VCaP (cell line): Measurements from ENCODE around the gene CZIB.
"Not testable (repeated sequence)": the region's sequence is repeated elsewhere in the genome, so short reads cannot be mapped to it uniquely, and the experiment has no call there.

Experiments used
- H3K27ac ChIP-seq: fragments of 450-650 bp; 2 replicates; pipeline ENCODE4 v1.5.1; 2017
- TF ChIP-seq, protein P1 (sequence below): fragments of 450-650 bp; conservative IDR thresholded peaks from 2 replicates; pipeline ENCODE4 v1.5.1; 2017; ENCODE audit warnings: mild to moderate bottlenecking, moderate library complexity

CZIB gene

DNA sequence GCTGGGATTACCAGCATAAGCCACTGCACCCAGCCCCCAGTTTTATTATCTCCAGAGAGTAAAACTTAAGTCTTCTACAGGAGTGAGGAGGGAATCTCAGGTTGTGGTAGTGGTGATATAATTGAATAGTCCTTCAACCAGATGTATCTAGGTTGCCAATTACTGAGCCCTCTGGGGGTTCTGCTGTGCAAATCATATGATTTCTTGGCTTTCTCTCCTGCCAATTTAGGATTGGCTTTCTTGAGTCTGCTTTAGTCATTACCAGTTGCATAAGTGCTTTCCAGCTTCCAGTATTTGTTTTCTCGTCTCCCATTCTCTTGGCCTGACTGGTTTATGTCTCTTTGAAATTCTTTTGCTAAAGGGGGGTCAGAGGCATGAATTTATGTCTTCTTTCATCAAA lies 12.7 kb downstream of the CZIB start:
- TF ChIP-seq, protein P1, sequence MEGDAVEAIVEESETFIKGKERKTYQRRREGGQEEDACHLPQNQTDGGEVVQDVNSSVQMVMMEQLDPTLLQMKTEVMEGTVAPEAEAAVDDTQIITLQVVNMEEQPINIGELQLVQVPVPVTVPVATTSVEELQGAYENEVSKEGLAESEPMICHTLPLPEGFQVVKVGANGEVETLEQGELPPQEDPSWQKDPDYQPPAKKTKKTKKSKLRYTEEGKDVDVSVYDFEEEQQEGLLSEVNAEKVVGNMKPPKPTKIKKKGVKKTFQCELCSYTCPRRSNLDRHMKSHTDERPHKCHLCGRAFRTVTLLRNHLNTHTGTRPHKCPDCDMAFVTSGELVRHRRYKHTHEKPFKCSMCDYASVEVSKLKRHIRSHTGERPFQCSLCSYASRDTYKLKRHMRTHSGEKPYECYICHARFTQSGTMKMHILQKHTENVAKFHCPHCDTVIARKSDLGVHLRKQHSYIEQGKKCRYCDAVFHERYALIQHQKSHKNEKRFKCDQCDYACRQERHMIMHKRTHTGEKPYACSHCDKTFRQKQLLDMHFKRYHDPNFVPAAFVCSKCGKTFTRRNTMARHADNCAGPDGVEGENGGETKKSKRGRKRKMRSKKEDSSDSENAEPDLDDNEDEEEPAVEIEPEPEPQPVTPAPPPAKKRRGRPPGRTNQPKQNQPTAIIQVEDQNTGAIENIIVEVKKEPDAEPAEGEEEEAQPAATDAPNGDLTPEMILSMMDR = no peak
- no peak overlapping the region for H3K27ac ChIP-seq

DNA sequence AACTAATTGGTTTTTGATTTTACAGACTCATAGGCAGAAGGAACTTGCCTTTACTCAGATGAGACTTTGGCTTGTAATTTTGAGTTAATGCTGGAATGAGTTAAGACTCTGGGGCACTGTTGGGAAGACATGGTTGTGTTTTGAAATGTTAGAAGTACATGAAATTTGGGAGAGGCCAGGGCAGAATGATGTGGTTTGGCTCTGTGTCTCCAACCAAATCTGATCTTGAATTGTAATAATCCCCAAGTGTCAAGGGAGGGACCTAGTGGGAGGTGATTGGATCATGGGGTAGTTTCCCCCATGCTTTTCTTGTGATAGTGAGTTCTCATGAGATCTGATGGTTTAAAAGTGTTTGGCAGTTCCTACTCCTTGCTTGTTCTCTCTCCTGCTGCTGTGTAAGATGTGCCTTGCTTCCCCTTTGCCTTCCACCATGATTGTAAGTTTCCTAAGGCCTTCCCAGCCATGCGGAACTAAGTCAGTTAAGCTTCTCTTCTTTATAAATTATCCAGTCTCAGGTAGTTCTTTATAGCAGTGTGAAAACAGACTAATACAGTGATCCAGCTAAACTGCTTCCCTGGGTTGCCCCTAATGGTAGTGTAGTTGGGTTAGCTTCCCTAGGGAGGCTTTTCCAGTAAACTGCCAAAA lies 13.6 kb downstream of the CZIB start:
- no peak overlapping the region for H3K27ac ChIP-seq
- TF ChIP-seq, protein P1 = no peak

DNA sequence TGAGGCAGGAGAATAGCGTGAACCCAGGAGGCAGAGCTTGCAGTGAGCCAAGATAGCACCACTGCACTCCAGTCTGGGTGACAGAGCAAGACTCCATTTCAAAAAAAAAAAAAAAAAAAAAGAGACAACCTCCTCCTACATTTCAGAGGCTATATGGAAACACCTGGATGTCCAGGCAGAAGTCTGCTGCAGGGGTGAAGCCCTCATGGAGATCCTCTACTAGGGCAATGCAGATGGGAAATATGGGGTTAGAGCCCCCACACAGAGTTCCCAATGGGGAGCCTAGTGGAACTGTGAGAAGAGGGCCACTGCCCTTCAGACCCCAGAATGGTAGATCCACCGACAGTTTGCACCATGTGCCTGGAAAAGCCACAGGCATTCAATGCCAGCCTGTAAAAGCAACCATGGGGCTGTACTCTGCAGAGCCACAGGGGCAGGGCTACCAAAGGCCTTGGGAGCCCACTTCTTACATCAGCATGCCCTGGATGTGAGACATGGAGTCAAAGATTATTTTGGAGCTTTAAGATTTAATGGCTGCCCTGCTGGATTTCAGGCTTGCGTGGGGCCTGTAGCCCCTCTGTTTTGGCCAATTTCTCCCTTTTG lies 14.2 kb downstream of the CZIB start:
- H3K27ac ChIP-seq = not testable (repeated sequence)

DNA sequence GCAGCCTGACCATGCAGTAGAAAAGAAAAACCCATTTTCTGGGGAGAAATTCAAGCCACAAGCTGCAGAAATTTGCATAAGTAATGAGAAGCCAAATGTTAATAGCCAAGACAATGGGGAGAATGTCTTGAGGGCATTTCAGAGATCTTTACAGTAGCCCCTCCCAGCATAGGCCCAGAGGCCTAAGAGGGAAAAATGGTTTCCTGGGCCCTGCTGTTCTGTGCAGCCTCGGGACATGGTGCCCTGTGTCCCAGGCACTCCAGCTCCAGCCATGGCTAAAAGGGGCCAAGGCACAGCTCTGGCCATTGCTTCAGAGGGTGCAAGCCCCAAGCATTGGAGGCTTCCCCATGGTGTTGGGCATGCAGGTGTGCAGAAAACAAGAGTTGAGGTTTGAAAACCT lies 14.9 kb downstream of the CZIB start:
- not testable (repeated sequence) for H3K27ac ChIP-seq

DNA sequence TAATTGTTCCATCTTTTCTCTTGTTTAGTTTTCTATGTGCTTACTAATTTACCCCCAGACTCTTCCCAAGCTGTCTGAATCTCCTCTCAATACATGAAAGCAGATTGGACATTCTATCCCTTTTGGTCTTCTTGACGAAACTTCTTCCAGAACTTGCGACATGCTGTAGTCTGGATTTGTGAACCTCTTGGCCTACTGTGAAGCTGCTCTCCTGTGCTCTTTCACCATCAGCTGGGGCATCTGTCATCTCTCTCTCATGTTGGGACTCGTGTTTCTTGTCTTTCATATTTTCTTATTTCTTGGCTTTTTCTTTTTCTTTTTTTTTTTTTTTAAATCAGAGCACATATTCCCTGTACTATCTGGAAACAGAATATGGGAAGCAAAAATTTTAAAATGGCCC lies 17.0 kb downstream of the CZIB start:
- no peak overlapping the region for H3K27ac ChIP-seq
- TF ChIP-seq, protein P1 = no peak

DNA sequence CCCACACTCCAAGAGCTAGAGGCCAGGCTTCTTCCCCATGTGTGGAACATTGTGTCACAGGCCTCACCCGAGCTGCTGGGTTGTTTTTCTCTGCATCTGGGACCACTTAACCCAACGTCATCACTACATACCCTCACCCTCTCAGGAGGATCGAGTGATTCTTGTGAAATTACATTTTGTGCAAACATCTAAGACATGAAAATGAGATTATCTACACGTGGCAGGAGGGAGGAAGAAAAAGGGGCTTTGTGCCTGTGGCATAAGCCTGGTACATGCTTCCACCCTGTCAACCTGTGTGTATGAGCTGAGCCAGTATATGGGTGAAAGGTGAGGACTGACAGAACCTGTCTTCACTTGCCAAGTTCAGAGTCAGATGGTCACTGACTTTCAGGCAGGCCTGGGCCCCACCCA lies 22.2 kb downstream of the CZIB start:
- TF ChIP-seq, protein P1 = no peak
- no peak overlapping the region for H3K27ac ChIP-seq

DNA sequence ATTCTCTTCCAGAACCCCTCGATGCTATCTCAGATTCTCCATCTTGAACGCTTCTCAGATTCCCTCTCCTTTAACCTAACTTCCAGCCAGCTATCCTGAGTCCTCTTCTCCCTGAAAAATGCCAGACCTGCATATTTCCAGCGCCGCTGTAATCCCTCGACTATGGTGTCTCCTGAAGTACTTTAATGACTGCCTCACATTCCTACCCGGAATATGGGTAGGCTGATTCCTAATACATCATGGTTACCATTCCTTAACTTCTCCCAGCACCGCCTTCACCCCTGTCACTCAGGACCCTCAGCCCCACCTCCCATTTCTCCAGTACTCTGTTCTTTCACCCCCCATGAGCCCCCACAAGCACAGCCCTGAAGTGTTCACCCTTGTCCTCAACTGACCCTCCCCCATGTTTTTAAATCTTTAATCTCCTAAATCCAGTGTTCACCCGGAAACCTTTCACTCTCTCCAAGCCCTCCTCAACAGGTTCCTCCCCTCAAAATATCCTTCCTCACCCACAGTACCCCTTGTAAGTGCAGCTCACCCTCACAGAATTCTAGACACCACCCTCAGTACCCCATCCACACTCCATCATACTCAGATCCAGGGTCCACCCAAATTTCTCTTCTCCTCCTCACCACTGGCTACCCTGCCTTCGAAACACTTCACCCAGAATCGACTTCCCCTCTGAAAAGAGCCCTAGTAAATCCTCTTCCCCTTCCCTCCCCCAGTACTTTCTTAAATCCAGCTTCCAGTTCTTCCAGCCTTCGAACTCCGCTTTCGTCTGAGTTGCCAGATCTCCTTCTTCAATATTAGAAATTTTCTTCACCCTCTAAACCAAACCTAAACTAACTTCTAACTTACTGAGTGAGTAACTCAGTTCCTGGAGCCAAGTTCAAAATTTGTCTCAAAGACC lies 22.9 kb downstream of the CZIB start:
- H3K27ac ChIP-seq = peak overlapping the region; percentile 89

More for the DNA sequence above, 22.9 kb downstream of the CZIB start:
- TF ChIP-seq, protein P1 = no peak
